Measurements from ENCODE around the gene PCSK4. TPM values are rescaled to one million over a fixed set of nuclear protein-coding genes. Genes with fewer than 3 reads are reported as not detected.
A peak's percentile ranks its signal among the peaks of the same experiment; 100 is the strongest.
"Not testable (repeated sequence)": the region's sequence is repeated elsewhere in the genome, so short reads cannot be mapped to it uniquely, and the experiment has no call there.

The PCSK4 gene
- total RNA-seq (2021; ENCODE audit: unreplicated experiment) (9.9 TPM), Bru-seq, nascent RNA (percentile 38 among the genes with signal in this experiment), BruChase-seq, experiment 1, labeled RNA remaining after a 2-hour chase (percentile 34 among the genes with signal in this experiment), BruChase-seq, experiment 2, labeled RNA remaining after a 6-hour chase (percentile 45 among the genes with signal in this experiment)
- polyA plus RNA-seq (2012; ENCODE audit: insufficient read length), result 13.5 TPM
- long read RNA-seq, partial matches to known transcripts, result 1 of 7 reads
- long read RNA-seq, other reads (novel, unspliced or antisense), result 3 of 7 reads

GRCh38 chr19:1490311-1491113 lies at the start of gene PCSK4:
PCSK4 (minus strand) TSS chr19:1490350; CDS start chr19:1490346, 4 bp downstream.
- CTCF ChIA-PET, result interaction anchor here (0.6 kb wide), 2 partner anchors 56 to 466 kb away, joined by 5 to 8 read pairs; no protein-coding TSS in a partner anchor
- H3K27ac ChIP-seq (ENCODE audit: low read length), result peak within 1 kb of the TSS; percentile 79

GRCh38 chr19:1539749-1540148 lies 49.6 kb upstream of the PCSK4 start:
- POLR2A ChIA-PET, result interaction anchor here (0.7 kb wide), 1 partner anchor 64 kb away, joined by 4 read pairs; no protein-coding TSS in a partner anchor
- H3K4me3 ChIP-seq (ENCODE audit: low read depth in 2 of 2, low read length in 2 of 2); H3K36me3 ChIP-seq (ENCODE audit: control insufficient read depth, insufficient read depth, low read length); ATAC-seq; intact Hi-C loops (cut with micrococcal nuclease; ENCODE audit: unreplicated experiment); H3K4me1 ChIP-seq (ENCODE audit: control insufficient read depth, insufficient read depth, low read length); CTCF ChIA-PET; DNase-seq (ENCODE audit: low read depth, low spot score); H3K27ac ChIP-seq (ENCODE audit: low read length); H3K27me3 ChIP-seq (ENCODE audit: control insufficient read depth, insufficient read depth, low read length); in situ Hi-C loops (cut with HindIII; ENCODE audit: low pct_unique_long_range_greater_than_20kb, low sequenced_read_pairs); H3K9me3 ChIP-seq (ENCODE audit: control insufficient read depth, insufficient read depth, low read depth, low read length); BruUV-seq (replicated peaks): not testable (repeated sequence)

More at GRCh38 chr19:1490311-1491113, at the start of gene PCSK4:
- H3K36me3 ChIP-seq (ENCODE audit: control insufficient read depth, insufficient read depth, low read length), result no peaks in the 10 kb centered on the region; the same call in 1 of the 2 replicates
- ATAC-seq (peak; percentile 93), DNase-seq (ENCODE audit: low read depth, low spot score) (peak; percentile 91)
- H3K4me1 ChIP-seq (ENCODE audit: control insufficient read depth, insufficient read depth, low read length), result no peaks in the 10 kb centered on the region; the same call in 1 of the 2 replicates
- BruUV-seq (replicated peaks), result no TSS peak
- in situ Hi-C loops (cut with HindIII; ENCODE audit: low pct_unique_long_range_greater_than_20kb, low sequenced_read_pairs) (no loop called here), intact Hi-C loops (cut with micrococcal nuclease; ENCODE audit: unreplicated experiment) (no loop called here)
- H3K4me3 ChIP-seq (ENCODE audit: low read depth in 2 of 2, low read length in 2 of 2), result peak within 1 kb of the TSS; percentile 55 to 65
- TF ChIP-seq REST (IDR thresholded peaks at IDR 0.05; ENCODE audit: insufficient read depth in 1 of 2, low read depth in 2 of 2, low read length in 1 of 2) (no peak), TCF7L2 (IDR thresholded peaks at IDR 0.05; ENCODE audit: low read depth, low read length) (peak; percentile 28; the same call in 1 of the 2 replicates), SIN3A (IDR thresholded peaks at IDR 0.05; ENCODE audit: borderline replicate concordance, insufficient read depth, low read depth, low read length) (peak; percentile 91), POLR2AphosphoS5 (IDR thresholded peaks at IDR 0.05; ENCODE audit: low read depth, low read length) (no peak)
- TF ChIP-seq, protein P1, sequence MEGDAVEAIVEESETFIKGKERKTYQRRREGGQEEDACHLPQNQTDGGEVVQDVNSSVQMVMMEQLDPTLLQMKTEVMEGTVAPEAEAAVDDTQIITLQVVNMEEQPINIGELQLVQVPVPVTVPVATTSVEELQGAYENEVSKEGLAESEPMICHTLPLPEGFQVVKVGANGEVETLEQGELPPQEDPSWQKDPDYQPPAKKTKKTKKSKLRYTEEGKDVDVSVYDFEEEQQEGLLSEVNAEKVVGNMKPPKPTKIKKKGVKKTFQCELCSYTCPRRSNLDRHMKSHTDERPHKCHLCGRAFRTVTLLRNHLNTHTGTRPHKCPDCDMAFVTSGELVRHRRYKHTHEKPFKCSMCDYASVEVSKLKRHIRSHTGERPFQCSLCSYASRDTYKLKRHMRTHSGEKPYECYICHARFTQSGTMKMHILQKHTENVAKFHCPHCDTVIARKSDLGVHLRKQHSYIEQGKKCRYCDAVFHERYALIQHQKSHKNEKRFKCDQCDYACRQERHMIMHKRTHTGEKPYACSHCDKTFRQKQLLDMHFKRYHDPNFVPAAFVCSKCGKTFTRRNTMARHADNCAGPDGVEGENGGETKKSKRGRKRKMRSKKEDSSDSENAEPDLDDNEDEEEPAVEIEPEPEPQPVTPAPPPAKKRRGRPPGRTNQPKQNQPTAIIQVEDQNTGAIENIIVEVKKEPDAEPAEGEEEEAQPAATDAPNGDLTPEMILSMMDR (IDR thresholded peaks at IDR 0.05), result no peak
- POLR2A ChIA-PET, result interaction anchor here (0.6 to 0.7 kb wide), 3 partner anchors 12 to 654 kb away, joined by 8 to 19 read pairs (median 9); no protein-coding TSS in a partner anchor
- H3K27me3 ChIP-seq (ENCODE audit: control insufficient read depth, insufficient read depth, low read length), result no peaks in the 10 kb centered on the region
- H3K9me3 ChIP-seq (ENCODE audit: control insufficient read depth, insufficient read depth, low read depth, low read length), result no peaks in the 10 kb centered on the region

Measured in Panc1 (cell line).